GM12874 (cell line): ENCODE results near the gene ANAPC2.

Experiments used
- CTCF ChIP-seq: IDR thresholded peaks from 2 replicates; pipeline ENCODE4 v1.5.1; 2011; ENCODE audit warnings: low read depth, mild to moderate bottlenecking, control low read depth, low read length, moderate library complexity; ENCODE audit not compliant: insufficient read depth

The ANAPC2 gene

GRCh38 chr9:137214620-137215019 lies 26.3 kb upstream of the ANAPC2 start:
- no peak for TF ChIP-seq CTCF

- peak; percentile 29; the same call in 1 of the 2 replicates for TF ChIP-seq CTCF
Observed at GRCh38 chr9:137213160-137214060, 25.1 kb upstream of the ANAPC2 start.

GRCh38 chr9:137212520-137212919 lies 24.2 kb upstream of the ANAPC2 start:
- TF ChIP-seq CTCF = no peak

GRCh38 chr9:137211532-137211931 lies 23.2 kb upstream of the ANAPC2 start:
- TF ChIP-seq CTCF = no peak

- no peak for TF ChIP-seq CTCF
Observed at GRCh38 chr9:137206602-137207001, 18.2 kb upstream of the ANAPC2 start.

GRCh38 chr9:137205126-137206069 lies 17.0 kb upstream of the ANAPC2 start, which contains the start of the genes NDOR1 and TMEM203:
NDOR1 (plus strand) TSS chr9:137205700; CDS start chr9:137205778, 78 bp downstream.
TMEM203 (minus strand) TSS chr9:137205648; CDS start chr9:137205414, 234 bp downstream.
- no peak for TF ChIP-seq CTCF

- no peak for TF ChIP-seq CTCF
Observed at GRCh38 chr9:137204731-137205125, 16.4 kb upstream of the ANAPC2 start.
